NCI-H460 (cell line): ENCODE data around the gene SPANXN5. TPM values are rescaled to one million over a fixed set of nuclear protein-coding genes. Genes with fewer than 3 reads are reported as not detected.
"Not testable (repeated sequence)": the region's sequence is repeated elsewhere in the genome, so short reads cannot be mapped to it uniquely, and the experiment has no call there.

ENCODE experiments used
- DNase-seq: peaks from one replicate; pipeline ENCODE4 v3.0.0-alpha.2; 2016; ENCODE audit warnings: low read depth; ENCODE audit errors: extremely low read depth
- polyA plus RNA-seq: library from polyadenylated mRNA; depleted of rRNA; stranded (reverse); fragments of >200 nt; gene quantifications from 2 replicates; pipeline ENCODE4 v1.2.3, GENCODE V29; 2014; cell fraction: nucleus; rRNA removed
- small RNA-seq, 2 experiments: library from RNA; depleted of rRNA; stranded (forward); fragments of <200 nt; gene quantifications; one replicate each; pipeline ENCODE3, GENCODE V24; 2014
- total RNA-seq: library from RNA; depleted of rRNA; stranded (reverse); fragments of >200 nt; shearing (Covaris generic); gene quantifications from 2 replicates; pipeline ENCODE4 v1.2.3, GENCODE V29; 2014; rRNA removed

Gene SPANXN5, protein sequence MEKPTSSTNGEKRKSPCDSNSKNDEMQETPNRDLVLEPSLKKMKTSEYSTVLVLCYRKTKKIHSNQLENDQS
- total RNA-seq: 0.12 and 0.55 TPM in 2 replicates
- not detected in 2 replicates for polyA plus RNA-seq

DNA sequence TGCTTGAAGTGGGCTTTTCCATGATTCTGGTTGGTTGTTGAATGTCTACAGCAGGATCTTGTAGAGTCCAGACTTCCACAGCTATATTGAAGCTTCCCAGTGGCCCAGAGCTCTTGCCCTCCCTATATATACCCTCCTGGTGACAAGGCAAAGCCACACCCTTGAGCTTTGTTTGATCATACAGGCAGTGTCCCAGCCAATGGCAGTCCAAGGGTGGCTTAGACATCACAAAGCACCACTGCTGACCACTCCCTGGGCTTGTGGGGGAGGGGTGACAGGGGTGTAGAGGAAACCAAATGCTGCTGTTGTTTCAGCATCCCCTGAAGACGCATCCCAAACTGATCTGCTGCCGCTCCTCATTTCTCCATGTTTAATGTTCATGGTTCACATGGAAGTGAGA, at the start of gene SPANXN5:
TSS of gene SPANXN5 (minus strand) at position 101 of the 400 bp plus-strand sequence. CDS start at position 22, 79 bp downstream.
- not testable (repeated sequence) for DNase-seq

DNA sequence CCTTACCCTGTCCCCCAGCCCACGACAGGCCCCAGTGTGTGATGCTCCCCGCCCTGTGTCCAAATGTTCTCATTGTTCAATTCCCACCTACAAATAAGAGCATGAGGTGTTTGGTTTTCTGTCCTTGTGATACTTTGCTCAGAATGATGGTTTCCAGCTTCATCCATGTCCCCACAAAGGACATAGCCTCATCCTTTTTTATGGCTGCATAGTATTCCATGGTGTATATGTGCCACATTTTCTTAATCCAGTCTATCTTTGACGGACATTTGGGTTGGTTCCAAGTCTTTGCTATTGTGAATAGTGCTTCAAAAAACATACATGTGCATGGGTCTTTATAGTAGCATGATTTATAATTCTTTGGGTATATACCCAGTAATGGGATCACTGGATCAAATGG, 46.4 kb upstream of the SPANXN5 start:
- not testable (repeated sequence) for DNase-seq

DNA sequence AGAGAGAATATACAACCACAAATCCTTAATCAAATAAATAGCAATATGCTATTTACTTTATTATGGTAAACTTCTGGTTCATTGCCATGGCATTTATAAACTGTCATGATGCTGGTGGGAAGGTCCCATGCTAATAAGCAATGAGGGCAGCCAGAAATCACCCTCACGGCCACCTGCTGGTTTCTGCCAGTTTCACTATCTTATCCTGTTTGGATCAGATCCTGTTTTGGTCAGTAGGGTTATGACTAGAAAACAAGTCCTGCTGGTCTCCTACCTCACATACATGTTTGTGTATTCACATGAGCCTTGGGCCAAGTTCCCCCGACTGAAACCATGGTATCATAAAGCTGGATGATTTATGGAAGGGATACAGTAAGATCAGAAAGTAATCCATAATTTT, 41.9 kb upstream of the SPANXN5 start:
- DNase-seq: no peak

DNA sequence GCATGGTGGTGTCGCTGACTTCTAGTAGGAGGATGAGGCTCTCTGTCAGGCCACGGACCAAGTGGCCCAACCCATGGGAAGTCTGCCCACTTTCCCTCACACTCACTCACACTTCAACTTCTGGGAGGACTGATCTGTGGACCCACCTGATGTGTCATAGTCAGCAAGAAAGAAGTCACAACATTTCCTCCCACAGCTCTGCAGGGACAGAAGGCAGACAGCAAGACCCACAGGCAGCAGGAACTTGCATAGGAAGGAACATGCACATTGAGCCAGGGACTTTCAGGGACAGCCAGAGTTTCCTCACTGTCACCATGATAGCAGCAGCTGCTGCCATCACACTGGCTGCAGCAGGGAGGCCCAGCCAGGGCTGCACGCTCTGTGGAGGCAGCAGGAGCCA, 33.3 kb upstream of the SPANXN5 start:
- DNase-seq: no peak

DNA sequence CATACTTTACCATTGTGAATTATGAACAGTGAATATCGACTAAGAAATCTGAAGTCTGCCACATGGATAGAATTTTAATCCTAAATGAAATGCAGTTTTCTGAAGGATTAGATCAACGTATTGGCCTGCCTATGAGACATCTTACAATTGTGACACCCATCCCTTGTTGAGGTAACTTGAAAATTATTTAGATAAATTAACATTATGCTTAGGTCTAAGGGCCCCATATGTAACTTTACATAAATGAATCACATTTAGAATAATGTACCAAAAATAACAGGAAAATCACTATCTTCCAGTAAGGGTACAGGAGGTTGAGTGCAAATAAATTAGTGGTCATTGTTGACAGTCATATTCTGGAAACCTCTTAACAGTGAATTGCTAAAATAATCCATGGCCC, 27.4 kb upstream of the SPANXN5 start:
- DNase-seq: no peak

DNA sequence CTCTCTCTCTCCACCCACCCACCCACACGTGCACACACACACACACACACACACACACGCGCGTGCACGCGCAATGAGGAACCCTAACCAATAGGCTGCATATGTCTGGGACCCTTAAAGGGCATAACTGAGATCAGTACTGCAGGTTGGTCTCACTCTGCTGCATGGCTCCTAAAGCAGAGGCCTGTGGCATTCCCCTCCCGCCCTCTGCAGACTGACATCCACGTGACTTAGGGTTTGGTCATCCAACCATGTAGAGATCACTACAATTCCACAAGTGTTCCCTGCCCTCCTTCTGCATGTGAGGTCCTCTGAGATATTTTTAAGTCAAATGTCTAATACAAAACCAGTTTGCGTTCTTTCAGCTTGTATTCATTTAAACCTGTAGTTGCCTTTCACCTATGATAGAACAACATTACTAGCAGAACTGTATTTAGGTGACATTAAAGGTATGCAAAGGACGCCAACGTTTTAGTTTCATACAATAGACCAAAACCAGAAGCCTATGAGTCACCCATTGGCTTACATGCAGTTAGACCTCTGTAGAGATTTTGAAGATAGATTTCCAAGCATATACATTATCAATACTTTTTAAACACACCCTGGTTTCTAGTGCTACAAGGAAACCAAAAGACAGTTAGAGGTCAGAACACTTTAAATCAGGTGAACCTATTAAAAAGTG, 24.0 kb upstream of the SPANXN5 start:
- DNase-seq: no peak

DNA sequence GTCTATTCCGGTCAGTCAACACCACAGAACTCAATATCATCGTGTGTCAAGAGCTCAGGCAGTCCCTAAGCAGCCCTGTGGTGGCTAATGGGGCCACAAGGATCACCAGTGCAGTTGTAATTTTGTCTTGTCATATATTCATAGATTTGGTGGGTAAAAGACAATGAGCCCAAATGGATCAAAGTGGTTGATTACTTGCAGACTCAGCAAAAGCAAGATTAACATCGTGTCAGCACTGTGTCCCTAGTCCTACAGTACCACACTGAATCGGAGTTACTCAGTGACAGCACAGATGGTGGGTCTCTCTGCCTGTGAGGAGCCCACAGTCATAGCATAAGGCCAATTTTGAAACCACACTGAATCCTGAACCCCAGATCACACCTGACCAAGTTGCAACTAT, 22.6 kb upstream of the SPANXN5 start:
- DNase-seq: no peak

DNA sequence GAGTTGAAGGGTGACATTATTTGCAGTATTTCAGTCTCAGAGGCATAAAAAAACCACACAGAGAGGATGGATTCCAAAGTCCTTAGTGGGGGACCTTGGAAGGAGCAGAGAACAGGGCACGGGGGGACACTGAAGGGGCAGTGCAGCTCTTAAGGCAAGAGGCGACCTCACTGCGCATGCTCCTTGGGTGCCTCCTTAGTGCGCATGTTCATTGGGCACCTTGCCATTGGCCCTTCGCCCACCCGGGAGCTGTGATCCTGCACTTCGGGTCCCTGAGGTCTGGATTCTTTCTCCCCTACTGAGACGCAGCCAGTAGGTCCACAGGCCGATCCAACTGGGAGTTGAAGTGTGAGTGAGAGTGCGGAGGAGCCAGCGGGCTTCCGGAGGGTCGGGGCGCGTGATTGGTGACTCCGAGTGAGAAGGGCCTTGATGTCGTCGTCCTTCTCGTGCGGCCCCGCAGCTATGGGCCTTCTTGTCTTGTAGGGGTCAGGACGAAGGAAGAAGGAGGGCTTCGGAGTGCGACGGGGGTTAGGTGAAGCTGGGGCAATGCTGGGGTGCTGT, 13.9 kb upstream of the SPANXN5 start, which contains the start of gene XAGE5:
TSS of gene XAGE5 (plus strand) at position 223 of the 561 bp plus-strand sequence. CDS start 1,280 bp downstream, outside the sequence.
- DNase-seq: no peak

DNA sequence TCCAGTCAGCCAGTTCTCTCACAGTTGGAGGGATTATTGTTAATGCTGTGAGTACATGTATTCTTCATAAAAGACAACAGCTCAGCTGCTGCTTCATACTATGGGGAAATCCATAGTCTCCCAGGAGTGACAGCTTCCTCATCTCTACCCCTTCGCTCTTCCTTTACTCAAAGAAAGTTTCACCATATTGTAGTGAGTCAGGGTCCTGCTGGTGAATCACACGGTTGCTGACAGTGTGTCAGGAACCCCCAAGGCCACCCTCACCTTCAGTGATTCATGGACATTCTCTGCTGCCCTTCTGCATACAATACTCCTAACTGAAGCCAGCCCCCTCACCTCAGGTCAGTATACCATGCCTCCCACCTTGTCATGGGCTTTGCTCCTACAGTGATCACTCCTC, 7.6 kb upstream of the SPANXN5 start:
- DNase-seq: not testable (repeated sequence)

DNA sequence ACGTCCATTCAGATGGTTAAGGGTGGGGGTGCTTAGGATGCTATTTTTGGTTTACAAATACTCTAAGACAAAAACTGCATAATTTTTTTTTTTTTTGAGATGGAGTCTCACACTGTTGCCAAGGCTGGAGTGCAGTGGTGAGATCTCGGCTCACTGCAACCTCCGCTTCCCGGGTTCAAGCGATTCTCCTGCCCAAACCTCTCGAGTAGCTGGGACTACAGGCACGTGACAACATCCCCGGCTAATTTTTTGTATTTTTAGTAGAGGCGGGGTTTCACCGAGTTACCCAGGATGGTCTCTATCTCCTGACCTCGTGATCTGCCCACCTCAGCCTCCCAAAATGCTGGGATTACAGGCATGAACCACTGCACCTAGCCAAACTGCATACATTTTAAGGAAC, 23.7 kb downstream of the SPANXN5 start:
- DNase-seq: not testable (repeated sequence)

DNA sequence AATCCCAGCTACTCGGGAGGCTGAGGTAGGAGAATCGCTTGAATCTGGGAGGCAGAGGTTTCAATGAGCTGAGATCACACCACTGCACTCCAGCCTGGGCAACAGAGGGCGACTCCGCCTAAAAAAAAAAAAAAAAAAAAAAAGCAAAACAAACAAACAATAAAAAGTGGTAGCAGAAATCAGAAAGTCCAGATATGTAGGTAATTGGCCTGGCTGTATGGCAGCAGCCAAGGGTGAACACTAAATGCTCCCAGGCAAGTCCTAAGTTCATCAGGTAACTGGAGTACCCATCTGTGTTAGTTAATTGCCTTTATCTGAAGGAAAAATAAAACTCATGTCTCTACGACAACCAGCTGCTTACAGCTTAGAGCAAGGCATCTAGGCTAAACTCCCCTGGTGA, 31.2 kb downstream of the SPANXN5 start:
- not testable (repeated sequence) for DNase-seq

DNA sequence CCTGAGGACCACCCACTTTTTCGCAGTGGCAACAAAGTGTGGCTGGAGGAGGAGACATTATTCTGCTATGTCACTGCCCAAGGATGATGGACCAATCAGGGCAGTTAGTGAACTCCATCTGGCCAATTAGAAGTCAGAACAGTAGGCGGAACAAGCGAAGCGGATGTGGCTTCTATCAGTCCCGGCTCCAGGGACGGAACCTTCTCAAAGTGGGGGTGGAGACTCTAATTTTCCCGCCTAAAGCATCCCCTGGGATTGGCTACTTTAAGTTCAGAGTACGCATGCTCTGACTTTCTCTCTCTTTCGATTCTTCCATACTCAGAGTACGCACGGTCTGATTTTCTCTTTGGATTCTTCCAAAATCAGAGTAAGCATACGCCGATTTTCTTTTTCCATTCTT, 46.3 kb downstream of the SPANXN5 start, which contains the start of gene SSX2B:
TSS of gene SSX2B (plus strand) at position 301 of the 400 bp plus-strand sequence. CDS start 1,429 bp downstream, outside the sequence.
- DNase-seq: not testable (repeated sequence)

Small RNAs within 50 kb of the gene (small RNA-seq; reads per million reads assigned to genes)
- gene AC244505.6: 0 reads per million in 2 experiments
- 0 reads per million in 2 experiments for gene AC244505.7

Other genes starting within 250 kb of the SPANXN5 start
- not detected in 2 replicates for gene SSX7, start 142.5 kb downstream of the SPANXN5 start, total RNA-seq
- gene SSX2, start 90.2 kb downstream of the SPANXN5 start, total RNA-seq: not detected in 2 replicates
- gene SSX2B, start 46.2 kb downstream of the SPANXN5 start, total RNA-seq: not detected in 2 replicates
- not detected in 2 replicates for gene XAGE5, start 13.9 kb upstream of the SPANXN5 start, total RNA-seq
- not detected in 2 replicates for gene XAGE3, start 70.7 kb upstream of the SPANXN5 start, total RNA-seq
- 40.3 and 43.0 TPM in 2 replicates for gene FAM156B, start 99.9 kb upstream of the SPANXN5 start, total RNA-seq
- 27.2 and 40.6 TPM in 2 replicates for gene FAM156A, start 161.1 kb upstream of the SPANXN5 start, total RNA-seq